NCI-H69 (cell line): ENCODE results near the gene PDZD11.
A peak's percentile ranks its signal among the peaks of the same experiment; 100 is the strongest.
"Not testable (repeated sequence)": the region's sequence is repeated elsewhere in the genome, so short reads cannot be mapped to it uniquely, and the experiment has no call there.

Experiments
- DNase-seq: peaks from one replicate; lab custom pipeline; 2025; lab: John Stamatoyannopoulos, UW

Gene PDZD11

DNA sequence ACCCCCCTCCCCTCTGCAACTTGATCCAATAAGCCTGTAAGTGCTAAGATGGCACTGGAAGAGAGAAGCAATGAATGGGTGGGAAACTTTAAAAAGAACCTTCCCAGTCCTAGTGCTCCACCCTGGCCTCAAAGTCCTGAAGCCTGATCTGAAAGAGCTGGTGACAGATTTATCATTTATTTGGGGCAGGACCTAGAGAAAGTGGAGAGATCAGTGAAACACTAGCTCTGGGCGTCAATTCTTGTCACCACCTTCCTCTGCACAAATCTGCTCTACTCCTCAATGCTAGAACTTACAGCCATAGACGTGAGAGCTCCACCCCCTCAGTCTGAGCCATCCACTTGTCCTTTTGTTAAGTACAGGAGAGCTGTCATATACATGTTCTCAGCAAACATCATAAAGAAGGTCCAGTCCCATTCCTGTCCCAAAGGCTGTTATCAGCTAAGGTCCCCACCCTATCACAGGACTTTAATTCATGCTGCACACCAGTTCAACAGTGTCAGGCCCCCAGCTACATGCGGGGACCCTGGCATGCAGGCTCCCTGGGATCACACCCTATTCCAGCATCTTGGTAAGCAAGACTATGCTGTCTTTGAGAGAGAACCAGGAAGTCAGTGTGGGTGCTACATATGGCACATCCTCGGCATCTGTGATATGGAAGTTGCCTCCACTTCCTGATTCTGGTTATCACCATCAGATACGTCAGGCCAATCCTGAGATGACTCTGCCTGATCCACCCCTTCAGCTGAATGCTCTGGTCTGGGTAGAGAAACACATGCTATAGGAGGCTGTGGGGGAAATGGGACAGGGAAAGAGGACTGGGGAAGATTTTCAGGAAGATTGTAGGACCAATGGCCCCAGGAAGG is 32.1 kb downstream of the PDZD11 start:
- no peak for DNase-seq

- DNase-seq: no peak
These were observed 34.3 kb downstream of the PDZD11 start for GRCh38 chrX:70255452-70255851.

DNA sequence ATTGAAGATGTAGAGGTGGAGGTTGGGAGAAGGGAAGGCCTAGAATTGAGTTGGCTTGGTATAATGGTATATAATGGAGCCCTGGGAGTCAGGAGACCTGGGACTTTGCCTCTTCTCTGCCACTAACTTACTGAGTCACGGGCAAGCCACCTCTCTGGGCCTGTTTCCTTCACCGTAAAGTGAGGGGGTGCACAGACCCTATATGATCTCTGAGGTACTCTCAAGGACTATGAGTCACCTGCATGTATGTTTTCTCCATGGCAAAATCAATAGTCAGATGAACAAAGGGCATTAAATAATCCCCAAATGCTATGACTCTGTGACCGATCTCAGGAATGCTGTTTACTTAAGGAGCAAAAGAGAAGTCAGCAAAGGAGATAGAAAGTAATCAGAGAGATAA is 34.8 kb downstream of the PDZD11 start:
- DNase-seq: no peak

GRCh38 chrX:70254063-70254400 is 35.7 kb downstream of the PDZD11 start:
- DNase-seq: no peak

GRCh38 chrX:70253377-70254062 is 36.2 kb downstream of the PDZD11 start:
- peak; percentile 1 for DNase-seq

DNA sequence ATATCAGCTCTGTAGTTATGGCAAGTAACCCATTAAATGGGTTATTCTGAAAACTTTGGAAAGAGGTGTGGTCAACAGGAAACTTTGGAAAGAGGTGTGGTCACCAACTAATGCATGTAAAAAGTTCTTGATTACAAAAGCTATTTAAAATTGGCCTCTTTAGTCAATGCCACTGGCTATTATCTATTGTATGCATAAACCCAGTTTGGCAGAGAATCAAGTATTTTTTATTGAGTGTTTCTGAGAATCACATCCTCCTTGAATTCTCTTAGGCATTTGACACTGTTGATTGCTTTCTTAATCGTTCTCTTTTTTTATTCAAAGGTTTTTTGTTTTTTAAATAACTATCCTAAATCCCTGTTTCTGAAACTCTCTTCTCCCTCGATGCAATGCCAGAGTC is 37.2 kb downstream of the PDZD11 start:
- no peak for DNase-seq

DNA sequence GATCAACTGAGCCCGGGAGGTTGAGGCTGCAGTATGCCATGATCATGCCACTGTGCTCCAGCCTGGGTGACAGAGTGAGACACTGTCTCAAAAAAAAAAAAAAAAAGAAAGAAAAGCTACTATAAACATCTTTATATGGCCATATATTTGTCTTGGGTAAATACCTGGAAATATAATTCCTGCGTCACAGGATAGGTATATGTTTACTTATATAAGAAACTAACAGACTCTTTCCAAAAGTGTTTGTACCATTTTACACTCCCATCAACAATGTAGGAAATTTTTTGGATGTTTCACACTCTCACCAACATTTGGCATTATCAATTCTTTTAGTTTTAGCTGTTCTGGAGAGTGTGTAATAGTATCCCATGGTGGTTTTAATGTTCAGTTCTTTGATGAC is 42.5 kb downstream of the PDZD11 start:
- no peak for DNase-seq

DNA sequence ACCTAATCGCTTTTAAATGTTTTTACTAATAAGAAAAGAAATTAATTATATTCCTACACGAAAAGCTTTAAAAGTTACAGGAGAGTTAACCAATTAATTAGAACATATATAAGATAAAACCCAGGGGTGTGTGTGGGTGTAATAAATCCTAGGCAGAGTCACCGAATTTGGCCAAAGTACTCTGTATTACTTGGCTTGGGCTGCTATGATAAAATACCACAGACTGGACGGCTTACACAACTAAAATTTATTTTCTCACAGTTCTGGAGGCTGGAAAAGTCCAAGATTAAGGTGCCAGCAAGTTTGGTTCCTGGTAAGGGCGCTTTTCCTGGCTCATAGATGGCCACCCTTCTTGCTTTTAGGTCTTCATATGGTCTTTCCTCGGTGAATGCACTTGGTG is 44.8 kb downstream of the PDZD11 start:
- DNase-seq: no peak

DNA sequence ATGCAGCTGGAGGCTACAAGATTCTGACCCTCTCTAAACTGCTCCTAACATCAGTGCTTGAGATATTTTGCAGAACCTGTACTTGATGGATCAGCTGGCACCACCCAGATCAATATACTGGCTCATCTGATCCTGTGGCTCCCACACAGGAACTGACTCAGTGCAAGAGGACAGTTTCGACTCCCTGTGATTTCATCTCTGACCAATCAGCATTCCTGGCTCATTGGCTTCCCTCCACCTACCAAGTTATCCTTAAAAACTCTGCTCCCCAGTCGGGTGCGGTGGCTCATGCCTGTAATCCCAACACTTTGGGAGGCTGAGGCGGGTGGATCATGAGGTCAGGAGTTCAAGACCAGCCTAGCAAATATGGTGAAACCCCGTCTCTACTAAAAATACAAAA is 46.1 kb downstream of the PDZD11 start:
- not testable (repeated sequence) for DNase-seq

DNA sequence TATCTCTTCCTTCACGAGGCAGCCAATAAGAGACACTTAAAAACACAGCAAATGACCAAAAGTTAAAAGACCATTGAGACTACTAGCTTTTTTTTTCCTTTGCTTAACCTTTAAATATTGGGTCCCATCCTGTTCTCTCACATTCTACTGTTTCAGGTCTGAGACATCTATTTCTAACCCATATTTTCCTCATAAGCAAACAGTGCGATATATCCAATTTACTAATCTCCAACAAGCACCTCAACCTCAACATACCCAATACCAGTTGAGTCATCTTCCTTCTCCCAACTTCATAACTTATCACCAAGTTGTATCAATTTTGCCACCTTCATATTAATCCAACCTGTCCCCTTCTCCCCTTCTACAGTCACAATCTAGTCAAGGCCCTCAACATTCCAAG is 48.2 kb downstream of the PDZD11 start:
- DNase-seq: no peak

- DNase-seq: no peak
These were observed 49.0 kb downstream of the PDZD11 start for GRCh38 chrX:70240751-70241150.
